Sigmoid colon (tissue), 7 donors: ENCODE measurements around the gene NBAS. TPM values are rescaled to one million over a fixed set of nuclear protein-coding genes. Genes with fewer than 3 reads are reported as not detected.

Source experiments
- DNase-seq: peaks from one replicate; pipeline ENCODE4 v3.0.0-alpha.2; 2019
- H3K27ac ChIP-seq, 4 donors: fragments of 200-600 bp; sonication (generic); one replicate each; pipeline ENCODE4 v1.5.1; 2016 to 2019; ENCODE audit warnings: mild to moderate bottlenecking in 1 of 4
- H3K27me3 ChIP-seq, 3 donors: fragments of 200-600 bp; sonication (generic); one replicate each; pipeline ENCODE4 v1.5.1; 2019; ENCODE audit warnings: mild to moderate bottlenecking in 1 of 3
- H3K36me3 ChIP-seq, 4 donors: fragments of 200-600 bp; sonication (generic); one replicate each; pipeline ENCODE4 v1.5.1; 2016 to 2019
- H3K4me1 ChIP-seq, 4 donors: fragments of 200-600 bp; sonication (generic); one replicate each; pipeline ENCODE4 v1.5.1; 2017 to 2019
- H3K4me3 ChIP-seq, 4 donors: fragments of 200-600 bp; sonication (generic); one replicate each; pipeline ENCODE4 v1.5.1; 2017 to 2019; ENCODE audit warnings: mild to moderate bottlenecking in 2 of 4, moderate library complexity in 1 of 4
- H3K9me3 ChIP-seq, 4 donors: fragments of 200-600 bp in 3 of 4; sonication (generic) in 3 of 4; one replicate each; pipeline versions ENCODE4 v1.5.1 to v1.6.1; 2013 to 2019
- EP300 ChIP-seq, 4 donors: sonication (generic); formaldehyde crosslinking; IDR thresholded peaks; one replicate each; pipeline ENCODE4 v1.6.1; 2017; ENCODE audit warnings: antibody characterized with exemption in 4 of 4
- POLR2A ChIP-seq, 2 donors: fragments of 450-650 bp; IDR thresholded peaks; one replicate each; pipeline ENCODE4 v1.6.1; 2016; ENCODE audit warnings: antibody characterized with exemption in 2 of 2, mild to moderate bottlenecking in 2 of 2, moderate library complexity in 2 of 2
- POLR2AphosphoS5 ChIP-seq, 4 donors: sonication (generic); formaldehyde crosslinking; IDR thresholded peaks; one replicate each; pipeline ENCODE4 v1.6.1; 2017; ENCODE audit warnings: antibody characterized with exemption in 4 of 4
- WGBS, 2 donors: extraction: QIAGEN DNeasy Blood & Tissue Kit; methylation state at CpG; one replicate each; pipeline ENCODE4 v1.1.7; 2013; 5-methylcytosine and 5-hydroxymethylcytosine counted together
- intact Hi-C: fragments of 100-400 bp; cut with DNase I; formaldehyde crosslinking; loops from one replicate; pipeline ENCODE4 v1.15.1; 2023
- polyA plus RNA-seq, 3 donors: library from polyadenylated mRNA; stranded (reverse); fragments of 200-250 nt; gene quantifications; one replicate each; pipeline ENCODE4 v1.2.3, GENCODE V29; 2013
- total RNA-seq, 4 donors: library from RNA; depleted of rRNA; stranded (reverse); fragments of >200 nt; gene quantifications; one replicate each; pipeline ENCODE4 v1.1.0, GENCODE V29; 2016
- TF ChIP-seq, protein P1 (sequence below), 4 experiments: fragments of 450-650 bp in 3 of 4; fragments of 200-600 bp in 1 of 4; IDR thresholded peaks; one replicate each; pipeline ENCODE4 v1.5.1; 2016 to 2019; ENCODE audit warnings: antibody characterized with exemption in 4 of 4, mild to moderate bottlenecking in 3 of 4, moderate library complexity in 2 of 4
- donor health status: healthy with polysubstance abuse.
- donor health status: Bipolar disorder and iron deficiency.
- donor health status: healthy.

Gene NBAS
- total and polyA plus RNA-seq, 7 donors, result 3.9 to 53.2 (median 41.9) TPM

GRCh38 chr2:15117409-15118050, 443.6 kb downstream of the NBAS start:
- no peaks in the 10 kb centered on the region for H3K36me3 ChIP-seq
- TF ChIP-seq POLR2A (IDR thresholded peaks at IDR 0.05) (no peak), POLR2AphosphoS5 (IDR thresholded peaks at IDR 0.05) (no peak), EP300 (IDR thresholded peaks at IDR 0.05) (no peak)
- TF ChIP-seq, protein P1, sequence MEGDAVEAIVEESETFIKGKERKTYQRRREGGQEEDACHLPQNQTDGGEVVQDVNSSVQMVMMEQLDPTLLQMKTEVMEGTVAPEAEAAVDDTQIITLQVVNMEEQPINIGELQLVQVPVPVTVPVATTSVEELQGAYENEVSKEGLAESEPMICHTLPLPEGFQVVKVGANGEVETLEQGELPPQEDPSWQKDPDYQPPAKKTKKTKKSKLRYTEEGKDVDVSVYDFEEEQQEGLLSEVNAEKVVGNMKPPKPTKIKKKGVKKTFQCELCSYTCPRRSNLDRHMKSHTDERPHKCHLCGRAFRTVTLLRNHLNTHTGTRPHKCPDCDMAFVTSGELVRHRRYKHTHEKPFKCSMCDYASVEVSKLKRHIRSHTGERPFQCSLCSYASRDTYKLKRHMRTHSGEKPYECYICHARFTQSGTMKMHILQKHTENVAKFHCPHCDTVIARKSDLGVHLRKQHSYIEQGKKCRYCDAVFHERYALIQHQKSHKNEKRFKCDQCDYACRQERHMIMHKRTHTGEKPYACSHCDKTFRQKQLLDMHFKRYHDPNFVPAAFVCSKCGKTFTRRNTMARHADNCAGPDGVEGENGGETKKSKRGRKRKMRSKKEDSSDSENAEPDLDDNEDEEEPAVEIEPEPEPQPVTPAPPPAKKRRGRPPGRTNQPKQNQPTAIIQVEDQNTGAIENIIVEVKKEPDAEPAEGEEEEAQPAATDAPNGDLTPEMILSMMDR (IDR thresholded peaks at IDR 0.05), result no peak
- 58 to 73% methylated on average over 4 of the region's 4 CpGs for WGBS, 2 donors
- no peak overlapping the region for H3K4me3 ChIP-seq
- no peaks in the 10 kb centered on the region for H3K4me1 ChIP-seq
- H3K27me3 ChIP-seq, result no peaks in the 10 kb centered on the region
- peaks cover 0 to 7% (median 3%) of the 10 kb centered on the region in 4 donors for H3K9me3 ChIP-seq
- H3K27ac ChIP-seq, result no peak overlapping the region
- no peak for DNase-seq
- intact Hi-C loops, result no loop called here

Other genes with a start within 250 kb of the NBAS start
- 100 to 1,000 TPM in 1 of 4 donors, 10 to 100 TPM in 3; 67.9 to 104 (median 83.3) TPM for gene DDX1, start 30.5 kb upstream of the NBAS start, total RNA-seq
- 10 to 100 TPM; 59.2 to 67.9 (median 66.4) TPM for gene DDX1, start 30.5 kb upstream of the NBAS start, polyA plus RNA-seq